GM08714 (cell line): Measurements from ENCODE around the gene TCHH.
"Not testable (repeated sequence)": the region's sequence is repeated elsewhere in the genome, so short reads cannot be mapped to it uniquely, and the experiment has no call there.

Experiments
- H3K4me3 ChIP-seq: fragments of 200-500 bp; sonication (Bioruptor generic); 2 replicates; pipeline ENCODE4 v1.5.1; 2014; ENCODE audit warnings: mild to moderate bottlenecking, low read length, inconsistent platforms
- ZNF274 ChIP-seq: IDR thresholded peaks from 2 replicates; pipeline ENCODE4 v1.6.1; 2012; ENCODE audit warnings: mild to moderate bottlenecking, low read depth, low read length

TCHH gene

GRCh38 chr1:152115344-152115743, at the start of gene TCHH:
TSS of gene TCHH (minus strand) at chr1:152115444. CDS start at chr1:152114080, 1,364 bp downstream.
- no peak for TF ChIP-seq ZNF274
- no peak within 1 kb of the TSS for H3K4me3 ChIP-seq

- TF ChIP-seq ZNF274 = no peak
- H3K4me3 ChIP-seq = no peak overlapping the region
These were observed 49.4 kb upstream of the TCHH start for GRCh38 chr1:152164517-152165136.

- TF ChIP-seq ZNF274 = no peak
- no peak overlapping the region for H3K4me3 ChIP-seq
These were observed 47.7 kb upstream of the TCHH start for GRCh38 chr1:152162792-152163463.

- no peak for TF ChIP-seq ZNF274
- H3K4me3 ChIP-seq = no peak overlapping the region
These were observed 45.3 kb upstream of the TCHH start for GRCh38 chr1:152160576-152160975.

GRCh38 chr1:152159144-152159543, 43.9 kb upstream of the TCHH start, which contains the start of gene RPTN:
TSS of gene RPTN (minus strand) at chr1:152159228. CDS start at chr1:152157889, 1,339 bp downstream.
- H3K4me3 ChIP-seq = no peak within 1 kb of the TSS
- no peak for TF ChIP-seq ZNF274

GRCh38 chr1:152153996-152154395, 38.8 kb upstream of the TCHH start:
- H3K4me3 ChIP-seq = no peak overlapping the region
- TF ChIP-seq ZNF274 = no peak

GRCh38 chr1:152151646-152152045, 36.4 kb upstream of the TCHH start:
- TF ChIP-seq ZNF274 = no peak
- no peak overlapping the region for H3K4me3 ChIP-seq

- H3K4me3 ChIP-seq = no peak overlapping the region
- no peak for TF ChIP-seq ZNF274
These were observed 33.7 kb upstream of the TCHH start for GRCh38 chr1:152148981-152149380.

- H3K4me3 ChIP-seq = no peak overlapping the region
These were observed 32.8 kb upstream of the TCHH start for GRCh38 chr1:152148051-152148450.

GRCh38 chr1:152145769-152146168, 30.5 kb upstream of the TCHH start:
- H3K4me3 ChIP-seq = no peak overlapping the region
- no peak for TF ChIP-seq ZNF274

More at GRCh38 chr1:152148051-152148450, 32.8 kb upstream of the TCHH start:
- TF ChIP-seq ZNF274 = no peak

- H3K4me3 ChIP-seq = not testable (repeated sequence)
These were observed 29.5 kb upstream of the TCHH start for GRCh38 chr1:152144674-152145183.

GRCh38 chr1:152143150-152143887, 28.1 kb upstream of the TCHH start:
- no peak for TF ChIP-seq ZNF274

GRCh38 chr1:152141971-152142584, 26.8 kb upstream of the TCHH start:
- TF ChIP-seq ZNF274 = no peak

More at GRCh38 chr1:152143150-152143887, 28.1 kb upstream of the TCHH start:
- no peak overlapping the region for H3K4me3 ChIP-seq

GRCh38 chr1:152137215-152137614, 22.0 kb upstream of the TCHH start:
- TF ChIP-seq ZNF274 = no peak
- no peak overlapping the region for H3K4me3 ChIP-seq

More at GRCh38 chr1:152141971-152142584, 26.8 kb upstream of the TCHH start:
- no peak overlapping the region for H3K4me3 ChIP-seq

- H3K4me3 ChIP-seq = no peak overlapping the region
- no peak for TF ChIP-seq ZNF274
These were observed 14.9 kb upstream of the TCHH start for GRCh38 chr1:152130186-152130585.
